ENCODE results near the gene CREG2.

GRCh38 chr2:101396316-101396717, 9.0 kb upstream of the CREG2 start:
- no peak for TF ChIP-seq CTCF (IDR thresholded peaks at IDR 0.05)
- no peak for TF ChIP-seq POLR2A (IDR thresholded peaks at IDR 0.05)

Data from lower leg skin (tissue), 3 donors.